Right cardiac atrium (tissue), 5 donors: ENCODE results near the gene WASL. TPM values are rescaled to one million over a fixed set of nuclear protein-coding genes. Genes with fewer than 3 reads are reported as not detected.
"Not testable (repeated sequence)": the region's sequence is repeated elsewhere in the genome, so short reads cannot be mapped to it uniquely, and the experiment has no call there.

ENCODE experiments used
- ATAC-seq, 2 donors: fragments of 200-7000 bp; cut with Tn5 transposase; one replicate each; pipeline versions ENCODE4 v1.8.0 to v1.9.1; 2020; ENCODE audit warnings: moderate library complexity in 2 of 2, mild to moderate bottlenecking in 1 of 2
- DNase-seq, 3 donors: peaks; one replicate each; pipeline ENCODE4 v3.0.0-alpha.2; 2020
- H3K27ac ChIP-seq: one replicate; pipeline ENCODE4 v1.5.1; 2013; ENCODE audit warnings: mild to moderate bottlenecking, low read length, control low read depth, moderate library complexity
- H3K27me3 ChIP-seq: one replicate; pipeline ENCODE4 v1.6.1; 2013; ENCODE audit not compliant: control insufficient read depth, insufficient read depth
- H3K4me1 ChIP-seq: one replicate; pipeline ENCODE4 v1.6.1; 2013; ENCODE audit warnings: low read length; ENCODE audit not compliant: control insufficient read depth, insufficient read depth
- H3K4me3 ChIP-seq: one replicate; pipeline ENCODE4 v1.5.1; 2013; ENCODE audit warnings: low read length, control low read depth
- H3K9me3 ChIP-seq: one replicate; pipeline ENCODE4 v1.6.1; 2013; ENCODE audit warnings: low read length; ENCODE audit not compliant: control insufficient read depth
- WGBS: extraction: QIAGEN DNeasy Blood & Tissue Kit; methylation state at CpG from one replicate; pipeline ENCODE4 v1.1.7; 2013; 5-methylcytosine and 5-hydroxymethylcytosine counted together
- intact Hi-C, 4 donors: fragments of 100-400 bp; cut with DNase I; formaldehyde crosslinking; loops; one replicate each; pipeline versions ENCODE4 v1.11.0 to v1.14.0; 2022 to 2023
- polyA plus RNA-seq: library from polyadenylated mRNA; stranded (reverse); fragments of 200-250 nt; gene quantifications from one replicate; pipeline ENCODE4 v1.2.3, GENCODE V29; 2013
- total RNA-seq, 4 donors: library from RNA; stranded (reverse); fragmentation: NEBNext Ultra II Directional; extraction: Animal tissue kit (Norgen Biotek cat#: 25700); gene quantifications; one replicate each; pipeline ENCODE4 v1.2.1, GENCODE V29; 2021
- donor health status: healthy with polysubstance abuse.
- donor health status: DM: no; HTN: yes; CAD: no.
- donor health status: DM: no; HTN: no; CAD: no.
- donor health status: DM: no; HTN: yes; CAD: no; lungs with severe emphysema.
- donor health status: DM: yes; HTN: yes; CAD: no.

Gene WASL
- total and polyA plus RNA-seq, 5 donors = 16.9 to 32.5 (median 27.9) TPM

- no peaks in the 10 kb centered on the region for H3K9me3 ChIP-seq
- H3K4me3 ChIP-seq = no peak overlapping the region
- ATAC-seq = no peak
- no peak overlapping the region for H3K27ac ChIP-seq
- no peaks in the 10 kb centered on the region for H3K27me3 ChIP-seq
- 93% methylated on average over 3 of the region's 3 CpGs for WGBS
- DNase-seq = no peak
- intact Hi-C loops = no loop called here
- H3K4me1 ChIP-seq = no peaks in the 10 kb centered on the region
These were observed 14.3 kb downstream of the WASL start for GRCh38 chr7:123734498-123734897.

GRCh38 chr7:123732413-123733091 lies 16.3 kb downstream of the WASL start:
- no peaks in the 10 kb centered on the region for H3K9me3 ChIP-seq
- no peak overlapping the region for H3K4me3 ChIP-seq
- H3K27me3 ChIP-seq = no peaks in the 10 kb centered on the region
- 84% methylated on average over 3 of the region's 3 CpGs for WGBS
- H3K27ac ChIP-seq = no peak overlapping the region
- DNase-seq (no peak), ATAC-seq (no peak)
- no peaks in the 10 kb centered on the region for H3K4me1 ChIP-seq
- intact Hi-C loops = no loop called here

GRCh38 chr7:123729218-123729578 lies 19.6 kb downstream of the WASL start:
- 79% methylated on average over 1 of the region's 1 CpG for WGBS
- no peaks in the 10 kb centered on the region for H3K27me3 ChIP-seq
- intact Hi-C loops = no loop called here
- no peaks in the 10 kb centered on the region for H3K4me1 ChIP-seq
- DNase-seq = no peak
- no peak overlapping the region for H3K27ac ChIP-seq
- no peak overlapping the region for H3K4me3 ChIP-seq
- no peak for ATAC-seq
- no peaks in the 10 kb centered on the region for H3K9me3 ChIP-seq

- intact Hi-C loops = no loop called here
- H3K9me3 ChIP-seq = no peaks in the 10 kb centered on the region
- DNase-seq = no peak
- peaks cover 1% of the 10 kb centered on the region for H3K4me1 ChIP-seq
- H3K27ac ChIP-seq = no peak overlapping the region
- H3K27me3 ChIP-seq = no peaks in the 10 kb centered on the region
- ATAC-seq = peak; percentile 54 to 64
- no peak overlapping the region for H3K4me3 ChIP-seq
- 75% methylated on average over 4 of the region's 4 CpGs for WGBS
These were observed 21.5 kb downstream of the WASL start for GRCh38 chr7:123727071-123727837.

- Histone ChIP-seq H3K27me3 (no peaks in the 10 kb centered on the region), H3K4me1 (peaks cover 1% of the 10 kb centered on the region), H3K4me3 (no peak overlapping the region), H3K27ac (no peak overlapping the region), H3K9me3 (no peaks in the 10 kb centered on the region)
- intact Hi-C loops = no loop called here
- no peak for ATAC-seq
- DNase-seq = no peak
- WGBS = 44% methylated on average over 1 of the region's 1 CpG
These were observed 23.1 kb downstream of the WASL start for GRCh38 chr7:123725586-123726171.

GRCh38 chr7:123724817-123725253 lies 24.0 kb downstream of the WASL start:
- DNase-seq = no peak

GRCh38 chr7:123723913-123724312 lies 24.9 kb downstream of the WASL start:
- DNase-seq (no peak), ATAC-seq (no peak)
- 71% methylated on average over 3 of the region's 3 CpGs for WGBS
- Histone ChIP-seq H3K27ac (no peak overlapping the region), H3K4me1 (peaks cover 4% of the 10 kb centered on the region), H3K27me3 (no peaks in the 10 kb centered on the region), H3K4me3 (no peak overlapping the region), H3K9me3 (no peaks in the 10 kb centered on the region)
- intact Hi-C loops = no loop called here

More at GRCh38 chr7:123724817-123725253, 24.0 kb downstream of the WASL start:
- H3K9me3 ChIP-seq = no peaks in the 10 kb centered on the region
- peaks cover 1% of the 10 kb centered on the region for H3K4me1 ChIP-seq
- 63% methylated on average over 3 of the region's 3 CpGs for WGBS
- no peaks in the 10 kb centered on the region for H3K27me3 ChIP-seq
- ATAC-seq = no peak
- H3K27ac ChIP-seq = no peak overlapping the region
- intact Hi-C loops = no loop called here
- H3K4me3 ChIP-seq = no peak overlapping the region

GRCh38 chr7:123720527-123720926 lies 28.3 kb downstream of the WASL start:
- H3K9me3 ChIP-seq, DNase-seq, H3K27ac ChIP-seq, H3K27me3 ChIP-seq, H3K4me3 ChIP-seq, H3K4me1 ChIP-seq, intact Hi-C loops, ATAC-seq: not testable (repeated sequence)
- 64% methylated on average over 3 of the region's 3 CpGs for WGBS

GRCh38 chr7:123719197-123719721 lies 29.5 kb downstream of the WASL start:
- no peak overlapping the region for H3K4me3 ChIP-seq
- H3K9me3 ChIP-seq = no peaks in the 10 kb centered on the region
- no peak for DNase-seq
- peak overlapping the region; percentile 43 for H3K27ac ChIP-seq
- peak; percentile 60 to 72 for ATAC-seq
- WGBS = 40% methylated on average over 2 of the region's 2 CpGs
- intact Hi-C loops = no loop called here
- peaks cover 7% of the 10 kb centered on the region for H3K4me1 ChIP-seq
- H3K27me3 ChIP-seq = no peaks in the 10 kb centered on the region

- no peaks in the 10 kb centered on the region for H3K27me3 ChIP-seq
- ATAC-seq (no peak), DNase-seq (no peak)
- intact Hi-C loops = no loop called here
- peaks cover 7% of the 10 kb centered on the region for H3K4me1 ChIP-seq
- no peaks in the 10 kb centered on the region for H3K9me3 ChIP-seq
- no peak overlapping the region for H3K4me3 ChIP-seq
- 77% methylated on average over 4 of the region's 4 CpGs for WGBS
- no peak overlapping the region for H3K27ac ChIP-seq
These were observed 30.0 kb downstream of the WASL start for GRCh38 chr7:123718773-123719172.

GRCh38 chr7:123717689-123718088 lies 31.1 kb downstream of the WASL start:
- 98% methylated on average over 3 of the region's 3 CpGs for WGBS
- ATAC-seq = no peak
- Histone ChIP-seq H3K4me1 (peaks cover 6% of the 10 kb centered on the region), H3K27ac (no peak overlapping the region), H3K4me3 (no peak overlapping the region), H3K27me3 (no peaks in the 10 kb centered on the region), H3K9me3 (no peaks in the 10 kb centered on the region)
- DNase-seq = no peak
- intact Hi-C loops = no loop called here
